ENCODE measurements around the gene PRKRA.

Gene PRKRA

GRCh38 chr2:178386986-178387597, 63.9 kb downstream of the PRKRA start:
- TF ChIP-seq SIN3A (IDR thresholded peaks at IDR 0.05; ENCODE audit: borderline replicate concordance, insufficient read depth, low read length) = no peak
- no peak for TF ChIP-seq POLR2AphosphoS5 (IDR thresholded peaks at IDR 0.05; ENCODE audit: low read depth, low read length)
- no peak for TF ChIP-seq TAF1 (IDR thresholded peaks at IDR 0.05; ENCODE audit: borderline replicate concordance, insufficient read depth, low read length)
- no peak for TF ChIP-seq FOXP2 (optimal IDR thresholded peaks at IDR 0.05; ENCODE audit: borderline replicate concordance, extremely low read depth, extremely low read length, insufficient read depth)
- TF ChIP-seq REST (IDR thresholded peaks at IDR 0.05; ENCODE audit: insufficient read depth in 1 of 2, low read depth in 2 of 2, low read length in 2 of 2) = no peak

GRCh38 chr2:178385595-178386148, 65.3 kb downstream of the PRKRA start:
- TF ChIP-seq TAF1 (IDR thresholded peaks at IDR 0.05; ENCODE audit: borderline replicate concordance, insufficient read depth, low read length) (no peak), FOXP2 (optimal IDR thresholded peaks at IDR 0.05; ENCODE audit: borderline replicate concordance, extremely low read depth, extremely low read length, insufficient read depth) (no peak), POLR2AphosphoS5 (IDR thresholded peaks at IDR 0.05; ENCODE audit: low read depth, low read length) (no peak), SIN3A (IDR thresholded peaks at IDR 0.05; ENCODE audit: borderline replicate concordance, insufficient read depth, low read length) (no peak), REST (IDR thresholded peaks at IDR 0.05; ENCODE audit: insufficient read depth in 1 of 2, low read depth in 2 of 2, low read length in 2 of 2) (no peak)

GRCh38 chr2:178383718-178384117, 67.3 kb downstream of the PRKRA start:
- TF ChIP-seq SIN3A (IDR thresholded peaks at IDR 0.05; ENCODE audit: borderline replicate concordance, insufficient read depth, low read length) = no peak
- no peak for TF ChIP-seq POLR2AphosphoS5 (IDR thresholded peaks at IDR 0.05; ENCODE audit: low read depth, low read length)
- no peak for TF ChIP-seq TAF1 (IDR thresholded peaks at IDR 0.05; ENCODE audit: borderline replicate concordance, insufficient read depth, low read length)
- no peak for TF ChIP-seq FOXP2 (optimal IDR thresholded peaks at IDR 0.05; ENCODE audit: borderline replicate concordance, extremely low read depth, extremely low read length, insufficient read depth)
- no peak for TF ChIP-seq REST (IDR thresholded peaks at IDR 0.05; ENCODE audit: insufficient read depth in 1 of 2, low read depth in 2 of 2, low read length in 2 of 2)
